H1 (cell line): ENCODE data around the gene GPR25. TPM values are rescaled to one million over a fixed set of nuclear protein-coding genes. Genes with fewer than 3 reads are reported as not detected.

Source experiments
- CTCF ChIA-PET: fragments of 300-600 bp; sonication (Branson Sonifier 250); formaldehyde crosslinking; loops from one replicate; lab custom pipeline; 2021; ENCODE audit not compliant: partially characterized antibody; lab: Charles Lee
- POLR2A ChIA-PET: fragments of 300-600 bp; sonication (Branson Sonifier 250); formaldehyde crosslinking; loops from one replicate; lab custom pipeline; 2021; ENCODE audit warnings: inconsistent platforms; ENCODE audit not compliant: partially characterized antibody; lab: Charles Lee
- DNase-seq, 2 experiments: peaks; one replicate each; pipeline versions ENCODE4 v3.0.0 to v3.0.0-alpha.2; 2010 to 2022; ENCODE audit warnings: low spot score in 2 of 2, low read depth in 1 of 2, mixed read lengths in 1 of 2
- FAIRE-seq: peaks from 2 replicates; lab custom pipeline; 2011; peaks lifted over from hg19 to GRCh38; lab: Jason Lieb, UNC
- H2AFZ ChIP-seq: 2 replicates; pipeline ENCODE4 v1.8.1; 2012; ENCODE audit warnings: low read length, inconsistent platforms
- H2AK5ac ChIP-seq: 2 replicates; pipeline ENCODE4 v1.6.1; 2013; ENCODE audit warnings: low read depth, low read length
- H2BK120ac ChIP-seq: replicated peaks from 2 replicates; pipeline ENCODE3; 2013; ENCODE audit warnings: low read depth, low read length, inconsistent platforms
- H2BK12ac ChIP-seq: 2 replicates; pipeline ENCODE4 v1.6.1; 2013; ENCODE audit warnings: low read depth, low read length
- H2BK15ac ChIP-seq: 2 replicates; pipeline ENCODE4 v1.6.1; 2013; ENCODE audit warnings: low read length
- H2BK20ac ChIP-seq: 2 replicates; pipeline ENCODE4 v1.6.1; 2013; ENCODE audit warnings: low read length
- H2BK5ac ChIP-seq: 2 replicates; pipeline ENCODE4 v1.6.1; 2013; ENCODE audit warnings: low read depth, low read length
- H3K14ac ChIP-seq: 2 replicates; pipeline ENCODE4 v1.6.1; 2013; ENCODE audit warnings: inconsistent platforms; ENCODE audit not compliant: insufficient read length
- H3K18ac ChIP-seq: 2 replicates; pipeline ENCODE4 v1.6.1; 2013; ENCODE audit warnings: low read length; ENCODE audit errors: extremely low read depth
- H3K23ac ChIP-seq: 2 replicates; pipeline ENCODE4 v1.6.1; 2013; ENCODE audit warnings: inconsistent platforms; ENCODE audit not compliant: insufficient read length
- H3K23me2 ChIP-seq: 2 replicates; pipeline ENCODE4 v1.6.1; 2013; ENCODE audit warnings: low read depth, low read length
- H3K27ac ChIP-seq: 2 replicates; pipeline ENCODE4 v1.6.1; 2011; ENCODE audit warnings: low read depth, low read length, inconsistent platforms
- H3K27me3 ChIP-seq, 4 experiments: replicated peaks in 1 of 4; 1 replicate in 1 of 4; 2 replicates in 3 of 4; pipeline versions ENCODE4 v1.6.1 to v1.8.1; 2011 to 2013; ENCODE audit warnings: low read length in 3 of 4, mild to moderate bottlenecking in 3 of 4, inconsistent platforms in 2 of 4, mixed read lengths in 2 of 4, moderate library complexity in 1 of 4; ENCODE audit not compliant: control insufficient read depth in 3 of 4, insufficient read depth in 3 of 4; ENCODE audit errors: extremely low read depth in 1 of 4
- H3K36me3 ChIP-seq, 4 experiments: 2 replicates each; pipeline versions ENCODE4 v1.6.1 to v1.8.1; 2011 to 2013; ENCODE audit warnings: mild to moderate bottlenecking in 4 of 4, low read length in 3 of 4, moderate library complexity in 2 of 4, control low read depth in 1 of 4, inconsistent platforms in 1 of 4; ENCODE audit not compliant: insufficient read depth in 4 of 4, control insufficient read depth in 2 of 4
- H3K4ac ChIP-seq: replicated peaks from 2 replicates; pipeline ENCODE3; 2013; ENCODE audit warnings: low read length, low read depth, mixed read lengths, inconsistent platforms; ENCODE audit not compliant: insufficient read length
- H3K4me1 ChIP-seq, 4 experiments: replicated peaks in 1 of 4; 1 replicate in 1 of 4; 2 replicates in 3 of 4; pipeline versions ENCODE4 v1.6.1 to v1.8.1; 2011 to 2013; ENCODE audit warnings: low read length in 3 of 4, inconsistent platforms in 2 of 4, mixed read lengths in 1 of 4; ENCODE audit not compliant: insufficient read depth in 4 of 4, control insufficient read depth in 3 of 4
- H3K4me2 ChIP-seq, 2 experiments: 2 replicates each; pipeline versions ENCODE4 v1.6.1 to v1.8.1; 2011 to 2013; ENCODE audit warnings: low read depth in 2 of 2, low read length in 2 of 2, control low read depth in 1 of 2, inconsistent platforms in 1 of 2, mild to moderate bottlenecking in 1 of 2; ENCODE audit not compliant: insufficient read depth in 1 of 2
- H3K4me3 ChIP-seq, 4 experiments: fragments of 200-600, 300-600 bp in 1 of 4; sonication (generic), shearing (Covaris generic), sonication (Bioruptor Twin) in 1 of 4; 2 replicates each; pipeline versions ENCODE4 v1.5.1 to v1.8.1; 2011 to 2016; ENCODE audit warnings: low read length in 4 of 4, low read depth in 3 of 4, control low read depth in 2 of 4, inconsistent platforms in 2 of 4, mild to moderate bottlenecking in 2 of 4, mixed read lengths in 1 of 4, moderate library complexity in 1 of 4; ENCODE audit not compliant: insufficient read depth in 2 of 4; ENCODE audit errors: extremely low read depth in 1 of 4
- H3K56ac ChIP-seq: replicated peaks from 2 replicates; pipeline ENCODE3; 2013; ENCODE audit warnings: low read depth, mild to moderate bottlenecking, mixed read lengths, low read length, inconsistent platforms; ENCODE audit not compliant: insufficient read length
- H3K79me1 ChIP-seq: 2 replicates; pipeline ENCODE4 v1.6.1; 2013; ENCODE audit warnings: low read depth, low read length, control low read depth
- H3K79me2 ChIP-seq, 2 experiments: 2 replicates each; pipeline versions ENCODE4 v1.6.1 to v1.8.1; 2012 to 2013; ENCODE audit warnings: low read length in 2 of 2, mild to moderate bottlenecking in 2 of 2, inconsistent platforms in 1 of 2; ENCODE audit not compliant: insufficient read depth in 2 of 2, control insufficient read depth in 1 of 2
- H3K9ac ChIP-seq, 4 experiments: replicated peaks in 1 of 4; 1 replicate in 1 of 4; 2 replicates in 3 of 4; pipeline versions ENCODE4 v1.6.1 to v1.8.1; 2011 to 2013; ENCODE audit warnings: low read depth in 3 of 4, low read length in 3 of 4, control low read depth in 2 of 4, mild to moderate bottlenecking in 2 of 4, moderate library complexity in 2 of 4, inconsistent platforms in 1 of 4; ENCODE audit errors: extremely low read depth in 1 of 4
- H3K9me3 ChIP-seq, 2 experiments: 2 replicates each; pipeline versions ENCODE4 v1.6.1 to v1.8.1; 2012 to 2013; ENCODE audit warnings: mild to moderate bottlenecking in 2 of 2, moderate library complexity in 2 of 2, control low read depth in 1 of 2, inconsistent platforms in 1 of 2, low read depth in 1 of 2, low read length in 1 of 2, mixed read lengths in 1 of 2; ENCODE audit not compliant: insufficient read depth in 2 of 2
- H4K20me1 ChIP-seq, 2 experiments: replicated peaks in 1 of 2; 2 replicates each; pipeline versions ENCODE3 to v1.8.1; 2011 to 2013; ENCODE audit warnings: inconsistent platforms in 2 of 2, low read length in 2 of 2, mild to moderate bottlenecking in 1 of 2; ENCODE audit not compliant: insufficient read depth in 2 of 2, control insufficient read depth in 1 of 2
- H4K5ac ChIP-seq: 2 replicates; pipeline ENCODE4 v1.6.1; 2013; ENCODE audit warnings: low read length, low read depth, mixed read lengths, inconsistent platforms; ENCODE audit not compliant: insufficient read length
- H4K8ac ChIP-seq: 2 replicates; pipeline ENCODE4 v1.8.0; 2013; ENCODE audit warnings: mild to moderate bottlenecking, moderate library complexity, low read length, inconsistent platforms; ENCODE audit not compliant: insufficient read depth; ENCODE audit errors: extremely low read depth
- H4K91ac ChIP-seq: replicated peaks from 2 replicates; pipeline ENCODE3; 2013; ENCODE audit warnings: low read length, mixed read lengths, inconsistent platforms; ENCODE audit not compliant: insufficient read length
- ASH2L ChIP-seq: fragments of 200-600, 300-600 bp; sonication (generic); IDR thresholded peaks from one replicate; pipeline ENCODE4 v1.7.1; 2017; ENCODE audit warnings: low read length
- BACH1 ChIP-seq: IDR thresholded peaks from 2 replicates; pipeline ENCODE4 v1.6.1; 2012; ENCODE audit warnings: low read length, improper control_type of control experiment
- BRCA1 ChIP-seq: IDR thresholded peaks from 2 replicates; pipeline ENCODE4 v1.6.1; 2012; ENCODE audit warnings: low read depth, low read length, improper control_type of control experiment
- GABPA ChIP-seq: IDR thresholded peaks from 2 replicates; pipeline ENCODE4 v1.6.1; 2011; ENCODE audit warnings: mild to moderate bottlenecking, low read length, moderate library complexity, borderline replicate concordance; ENCODE audit not compliant: insufficient read depth
- POLR2AphosphoS5 ChIP-seq: IDR thresholded peaks from 2 replicates; pipeline ENCODE4 v1.6.1; 2011; ENCODE audit warnings: low read depth, low read length
- POU5F1 ChIP-seq: IDR thresholded peaks from 2 replicates; pipeline ENCODE4 v1.6.1; 2011; ENCODE audit warnings: low read depth, mild to moderate bottlenecking, low read length, moderate library complexity
- RAD21 ChIP-seq, 2 experiments: IDR thresholded peaks in 1 of 2; conservative IDR thresholded peaks in 1 of 2; 2 replicates each; pipeline ENCODE4 v1.6.1; 2011; ENCODE audit warnings: low read depth in 2 of 2, low read length in 2 of 2, improper control_type of control experiment in 1 of 2, inconsistent platforms in 1 of 2, mild to moderate bottlenecking in 1 of 2, moderate library complexity in 1 of 2
- RFX5 ChIP-seq: IDR thresholded peaks from 2 replicates; pipeline ENCODE4 v1.6.1; 2011; ENCODE audit warnings: low read depth, low read length, improper control_type of control experiment, borderline replicate concordance
- SIX5 ChIP-seq: IDR thresholded peaks from 2 replicates; pipeline ENCODE4 v1.6.1; 2011; ENCODE audit warnings: mild to moderate bottlenecking, low read depth, low read length
- SP4 ChIP-seq: IDR thresholded peaks from 2 replicates; pipeline ENCODE4 v1.6.1; 2012; ENCODE audit warnings: low read length, inconsistent platforms
- SUZ12 ChIP-seq: fragments of 200-600 bp; sonication (generic); IDR thresholded peaks from 2 replicates; pipeline ENCODE4 v1.6.1; 2012; ENCODE audit warnings: mild to moderate bottlenecking, inconsistent platforms, low read length, moderate library complexity, mixed read lengths
- TAF7 ChIP-seq: optimal IDR thresholded peaks from 2 replicates; pipeline ENCODE3; 2011; ENCODE audit warnings: low read depth, mild to moderate bottlenecking, inconsistent platforms, low read length, moderate library complexity, borderline replicate concordance
- TBP ChIP-seq: IDR thresholded peaks from 2 replicates; pipeline ENCODE4 v1.6.1; 2011; ENCODE audit warnings: low read depth, low read length, improper control_type of control experiment
- TCF12 ChIP-seq: IDR thresholded peaks from 2 replicates; pipeline ENCODE4 v1.6.1; 2011; ENCODE audit warnings: low read depth, mild to moderate bottlenecking, low read length
- WGBS, 2 experiments: shearing (Covaris generic) in 1 of 2; methylation state at CpG; one replicate each; pipeline versions ENCODE4 v1.1.6 to v1.1.7; 2013 to 2015; ENCODE audit warnings: low lambda C conversion rate in 2 of 2, mixed read lengths in 2 of 2, inconsistent platforms in 1 of 2, low coverage in 1 of 2, missing lambda C conversion rate in 1 of 2; ENCODE audit not compliant: insufficient replicate concordance in 2 of 2, insufficient coverage in 1 of 2, insufficient read length in 1 of 2; ENCODE audit errors: extremely low coverage in 1 of 2, missing lambda C conversion rate in 1 of 2; 5-methylcytosine and 5-hydroxymethylcytosine counted together
- polyA plus RNA-seq, 7 experiments: library from polyadenylated mRNA; depleted of rRNA in 3 of 7; stranded (reverse) in 5 of 7; unstranded in 2 of 7; fragments of >200 nt in 5 of 7; fragments of 200-250 nt in 2 of 7; gene quantifications; 1 replicate in 5 of 7; 2 replicates in 1 of 7; 4 replicates in 1 of 7; pipeline versions ENCODE4 v1.2.1 to v1.2.3, GENCODE V29; 2011 to 2013; ENCODE audit warnings: missing spikeins in 2 of 7, mixed read lengths in 2 of 7
- total RNA-seq: library from RNA; stranded (reverse); fragmentation: NEBNext Ultra II Directional; extraction: Animal tissue kit (Norgen Biotek cat#: 25700); gene quantifications from 2 replicates; pipeline ENCODE4 v1.2.1, GENCODE V29; 2021

GPR25 gene
- total and polyA plus RNA-seq, 2 of the 8 experiments (the other 6 are each of a cell fraction or from before 2014, with no cell fraction given): not detected

DNA sequence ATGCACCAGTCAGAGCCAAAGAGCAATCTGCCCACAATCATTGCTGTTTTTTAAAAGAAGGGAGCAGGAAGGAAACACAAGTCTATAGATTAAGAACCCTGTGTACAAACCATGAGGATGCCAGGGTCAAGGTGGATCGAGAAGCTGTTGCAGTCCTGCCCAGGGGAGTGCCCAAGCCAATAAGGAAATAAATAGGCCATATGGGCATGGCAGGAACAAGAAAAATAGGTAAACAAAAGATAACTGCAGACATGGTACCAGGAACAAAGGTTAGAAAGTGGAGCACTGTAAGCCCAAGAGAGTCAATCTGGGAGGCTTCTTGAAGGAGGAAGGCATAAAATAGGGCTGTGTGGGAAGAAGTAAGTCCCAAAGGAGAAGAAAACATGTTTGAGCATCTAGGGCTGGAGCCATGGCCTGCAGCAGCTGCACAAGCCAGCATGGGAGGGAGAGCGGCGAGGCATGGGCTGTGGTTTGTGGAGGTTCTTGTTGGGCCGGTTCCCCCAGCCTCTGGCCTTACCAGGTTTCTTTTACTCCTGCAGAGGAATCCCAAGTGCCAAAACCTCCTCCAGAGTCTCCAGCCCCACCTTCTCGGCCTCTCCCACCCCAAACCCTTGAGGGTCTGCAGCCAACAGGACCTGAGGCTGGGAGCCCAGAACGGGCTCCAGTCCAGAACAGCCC lies 35.5 kb downstream of the GPR25 start:
- Histone ChIP-seq H3K4me2 (no peak overlapping the region), H3K36me3 (peaks cover 27 to 70% (median 49%) of the 10 kb centered on the region in 4 experiments; a peak in 7 of 8 replicates), H3K9me3 (no peaks in the 10 kb centered on the region), H3K23me2 (no peaks in the 10 kb centered on the region), H2AK5ac (no peak overlapping the region), H2BK15ac (no peak overlapping the region), H3K4me3 (no peak overlapping the region), H3K79me2 (no peaks in the 10 kb centered on the region), H3K18ac (no peak overlapping the region), H4K20me1 (peaks cover 0 to 6% of the 10 kb centered on the region in 2 experiments), H2BK12ac (no peak overlapping the region), H3K14ac (no peak overlapping the region), H3K79me1 (no peaks in the 10 kb centered on the region), H4K5ac (no peak overlapping the region), H2BK120ac (no peak overlapping the region), H3K27me3 (no peaks in the 10 kb centered on the region), H4K8ac (no peak overlapping the region), H3K27ac (no peak overlapping the region), H3K9ac (no peak overlapping the region), H2AFZ (no peak overlapping the region), H3K4me1 (no peaks in the 10 kb centered on the region), H3K4ac (no peak overlapping the region), H4K91ac (no peak overlapping the region), H3K23ac (no peak overlapping the region), H3K56ac (no peak overlapping the region), H2BK5ac (no peak overlapping the region), H2BK20ac (no peak overlapping the region)
- CTCF ChIA-PET: interaction anchor here (0.7 to 2.2 kb wide), 5 partner anchors 12 to 346 kb away, joined by 3 to 8 read pairs (median 5); no protein-coding TSS in a partner anchor
- POLR2A ChIA-PET: interaction anchor here (1.2 to 15.2 kb wide), 4 partner anchors 8 to 97 kb away, joined by 3 to 208 read pairs (median 6); partner anchors contain the start of gene INAVA
- FAIRE-seq (no peak), DNase-seq (no peak)
- WGBS, 2 experiments: 93% methylated on average over 5 of the region's 6 CpGs; no CpG with 5 or more reads in 1 of the 2 experiments
- TF ChIP-seq SIX5: no peak
- no peak for TF ChIP-seq SP4
- no peak for TF ChIP-seq ASH2L
- TF ChIP-seq BACH1: no peak
- no peak for TF ChIP-seq TAF7
- TF ChIP-seq RAD21 (IDR thresholded peaks at IDR 0.05 in 1 of 2, conservative IDR thresholded peaks at IDR 0.05 in 1 of 2; ENCODE audit: low read depth in 2 of 2, low read length in 2 of 2): no peak
- TF ChIP-seq POLR2AphosphoS5: no peak
- no peak for TF ChIP-seq BRCA1
- no peak for TF ChIP-seq TCF12
- no peak for TF ChIP-seq RFX5
- no peak for TF ChIP-seq POU5F1
- TF ChIP-seq SUZ12: no peak
- TF ChIP-seq GABPA: no peak
- TF ChIP-seq TBP: no peak
